ENCODE results near the gene ZFYVE26.

DNA sequence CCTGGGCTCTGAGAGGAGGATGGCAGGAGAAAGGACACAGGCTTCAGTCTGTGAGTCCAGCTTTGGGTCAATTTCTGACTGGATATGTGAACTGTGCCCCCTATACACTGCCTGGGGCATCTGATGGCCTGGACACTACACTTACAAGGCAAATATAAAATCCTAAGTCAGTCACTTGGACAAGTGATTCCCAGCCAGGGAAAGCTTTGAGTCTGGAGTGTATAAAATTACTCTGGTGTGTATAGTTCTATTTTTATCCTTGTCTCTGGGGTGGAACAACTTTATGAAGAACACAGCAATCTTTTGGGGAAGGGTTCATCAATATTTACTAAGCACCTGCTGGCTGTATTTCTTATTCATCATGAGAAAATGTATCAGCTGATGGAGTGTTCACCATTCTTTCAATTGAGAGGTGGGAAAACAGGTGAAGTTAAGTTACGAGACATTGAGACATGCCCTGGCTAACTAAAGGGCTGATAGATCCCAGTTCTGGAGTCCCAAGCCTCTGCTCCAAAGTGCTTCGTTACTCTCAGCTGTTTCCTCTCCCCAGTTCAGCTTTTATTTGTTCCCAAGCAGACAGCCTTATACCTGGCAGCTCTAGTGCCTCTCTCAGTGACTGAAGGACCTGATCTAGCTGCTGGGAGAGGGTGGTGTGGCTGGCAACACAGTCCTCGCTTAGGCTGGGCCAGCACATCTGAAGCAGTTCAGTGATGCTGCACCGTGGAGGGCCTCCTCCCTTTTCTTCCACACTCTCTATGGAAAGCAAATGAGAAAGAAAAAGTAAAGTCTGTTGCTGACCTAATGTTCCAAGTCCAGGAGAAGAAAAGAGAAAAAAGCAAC is 30.9 kb downstream of the ZFYVE26 start:
- TF ChIP-seq SP1 (IDR thresholded peaks at IDR 0.05; ENCODE audit: low read depth, low read length) (no peak), SIN3A (conservative IDR thresholded peaks at IDR 0.05 in 1 of 2, IDR thresholded peaks at IDR 0.05 in 1 of 2; ENCODE audit: low read depth in 1 of 2, low read length in 2 of 2) (no peak), KDM1A (IDR thresholded peaks at IDR 0.05; ENCODE audit: borderline replicate concordance, low read length) (no peak)
- TF ChIP-seq, protein P1, sequence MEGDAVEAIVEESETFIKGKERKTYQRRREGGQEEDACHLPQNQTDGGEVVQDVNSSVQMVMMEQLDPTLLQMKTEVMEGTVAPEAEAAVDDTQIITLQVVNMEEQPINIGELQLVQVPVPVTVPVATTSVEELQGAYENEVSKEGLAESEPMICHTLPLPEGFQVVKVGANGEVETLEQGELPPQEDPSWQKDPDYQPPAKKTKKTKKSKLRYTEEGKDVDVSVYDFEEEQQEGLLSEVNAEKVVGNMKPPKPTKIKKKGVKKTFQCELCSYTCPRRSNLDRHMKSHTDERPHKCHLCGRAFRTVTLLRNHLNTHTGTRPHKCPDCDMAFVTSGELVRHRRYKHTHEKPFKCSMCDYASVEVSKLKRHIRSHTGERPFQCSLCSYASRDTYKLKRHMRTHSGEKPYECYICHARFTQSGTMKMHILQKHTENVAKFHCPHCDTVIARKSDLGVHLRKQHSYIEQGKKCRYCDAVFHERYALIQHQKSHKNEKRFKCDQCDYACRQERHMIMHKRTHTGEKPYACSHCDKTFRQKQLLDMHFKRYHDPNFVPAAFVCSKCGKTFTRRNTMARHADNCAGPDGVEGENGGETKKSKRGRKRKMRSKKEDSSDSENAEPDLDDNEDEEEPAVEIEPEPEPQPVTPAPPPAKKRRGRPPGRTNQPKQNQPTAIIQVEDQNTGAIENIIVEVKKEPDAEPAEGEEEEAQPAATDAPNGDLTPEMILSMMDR (IDR thresholded peaks at IDR 0.05; ENCODE audit: control extremely low read depth in 1 of 3, insufficient read depth in 1 of 3, low read depth in 1 of 3, low read length in 3 of 3) = no peak

Data from H1 (cell line).